IMR-90 (cell line): ENCODE results near the gene AJAP1. TPM values are rescaled to one million over a fixed set of nuclear protein-coding genes. Genes with fewer than 3 reads are reported as not detected.

ENCODE experiments used
- ATAC-seq: fragments of 200-7000 bp; cut with Tn5 transposase; 2 replicates; pipeline ENCODE4 v1.9.1; 2020; ENCODE audit warnings: low read depth, mild to moderate bottlenecking, moderate library complexity
- BruUV-seq: library from RNA; stranded (reverse); fragments of 400-500 nt; replicated peaks from 2 replicates; lab custom pipeline; 2021; lab: Mats Ljungman, UMichigan
- CTCF ChIA-PET: fragments of 300-600 bp; formaldehyde crosslinking; extraction: SDS; loops from one replicate; lab custom pipeline; 2021; ENCODE audit warnings: antibody characterized with exemption; lab: Yijun Ruan, JAX
- POLR2A ChIA-PET: fragments of 300-600 bp; sonication (Branson Sonifier 250); formaldehyde crosslinking; loops from one replicate; lab custom pipeline; 2022; ENCODE audit warnings: antibody characterized with exemption; ENCODE audit not compliant: unreplicated experiment; lab: Charles Lee
- DNase-seq: peaks from one replicate; pipeline ENCODE4 v3.0.0; 2013
- H2AFZ ChIP-seq: replicated peaks from 2 replicates; pipeline ENCODE3; 2013; ENCODE audit warnings: low read length, mild to moderate bottlenecking; ENCODE audit not compliant: poor library complexity
- H2AK5ac ChIP-seq: 2 replicates; pipeline ENCODE4 v1.6.1; 2013; ENCODE audit warnings: low read depth, low read length, inconsistent platforms
- H2AK9ac ChIP-seq: replicated peaks from 2 replicates; pipeline ENCODE3; 2013; ENCODE audit warnings: mild to moderate bottlenecking, low read depth, low read length, moderate library complexity; ENCODE audit not compliant: poor library complexity
- H2BK120ac ChIP-seq: 2 replicates; pipeline ENCODE4 v1.6.1; 2013; ENCODE audit warnings: low read depth, low read length, inconsistent platforms
- H2BK15ac ChIP-seq: 3 replicates; pipeline ENCODE4 v1.6.1; 2013; ENCODE audit warnings: low read depth, low read length, inconsistent platforms
- H2BK20ac ChIP-seq: 2 replicates; pipeline ENCODE4 v1.6.1; 2013; ENCODE audit warnings: low read depth, mild to moderate bottlenecking, inconsistent platforms, low read length, moderate library complexity
- H2BK5ac ChIP-seq: 2 replicates; pipeline ENCODE4 v1.6.1; 2013; ENCODE audit warnings: mild to moderate bottlenecking, low read depth, low read length, inconsistent platforms; ENCODE audit not compliant: poor library complexity, severe bottlenecking
- H3K14ac ChIP-seq: replicated peaks from 2 replicates; pipeline ENCODE4 v1.6.1; 2013; ENCODE audit warnings: low read depth, low read length, inconsistent platforms
- H3K18ac ChIP-seq: 2 replicates; pipeline ENCODE4 v1.6.1; 2013; ENCODE audit warnings: low read depth, low read length, control low read depth
- H3K23ac ChIP-seq: 2 replicates; pipeline ENCODE4 v1.6.1; 2013; ENCODE audit warnings: low read depth, low read length, inconsistent platforms
- H3K27ac ChIP-seq: 2 replicates; pipeline ENCODE4 v1.5.1; 2013; ENCODE audit warnings: mild to moderate bottlenecking, control low read depth, low read length; ENCODE audit not compliant: insufficient read depth
- H3K27me3 ChIP-seq: 2 replicates; pipeline ENCODE4 v1.6.1; 2013; ENCODE audit warnings: low read length; ENCODE audit not compliant: control insufficient read depth, insufficient read depth
- H3K36me3 ChIP-seq: 2 replicates; pipeline ENCODE4 v1.6.1; 2013; ENCODE audit warnings: low read length, mixed read lengths; ENCODE audit not compliant: control insufficient read depth, insufficient read depth
- H3K4ac ChIP-seq: 2 replicates; pipeline ENCODE4 v1.6.1; 2013; ENCODE audit warnings: low read depth, low read length, inconsistent platforms
- H3K4me1 ChIP-seq: 2 replicates; pipeline ENCODE4 v1.6.1; 2013; ENCODE audit warnings: low read length, mixed read lengths; ENCODE audit not compliant: control insufficient read depth, insufficient read depth
- H3K4me2 ChIP-seq: 2 replicates; pipeline ENCODE4 v1.6.1; 2013; ENCODE audit warnings: low read depth, mild to moderate bottlenecking, control low read depth, low read length, moderate library complexity
- H3K4me3 ChIP-seq: 2 replicates; pipeline ENCODE4 v1.5.1; 2013; ENCODE audit warnings: low read depth, mild to moderate bottlenecking, control low read depth, low read length, moderate library complexity; ENCODE audit not compliant: insufficient read depth
- H3K56ac ChIP-seq: 2 replicates; pipeline ENCODE4 v1.6.1; 2013; ENCODE audit warnings: low read length, inconsistent platforms; ENCODE audit not compliant: insufficient read depth; ENCODE audit errors: extremely low read depth
- H3K79me1 ChIP-seq, 2 experiments: 2 replicates each; pipeline ENCODE4 v1.6.1; 2013; ENCODE audit warnings: low read length in 2 of 2, inconsistent platforms in 1 of 2, low read depth in 1 of 2
- H3K9ac ChIP-seq: 2 replicates; pipeline ENCODE4 v1.6.1; 2013; ENCODE audit warnings: low read depth, low read length, control low read depth
- H3K9me1 ChIP-seq: 2 replicates; pipeline ENCODE4 v1.6.1; 2013; ENCODE audit warnings: low read length, inconsistent platforms; ENCODE audit not compliant: insufficient read depth
- H3K9me3 ChIP-seq: 2 replicates; pipeline ENCODE4 v1.6.1; 2013; ENCODE audit warnings: low read length; ENCODE audit not compliant: control insufficient read depth, insufficient read depth
- H4K20me1 ChIP-seq: 2 replicates; pipeline ENCODE4 v1.6.1; 2013; ENCODE audit warnings: low read length, inconsistent platforms; ENCODE audit not compliant: insufficient read depth
- H4K5ac ChIP-seq: 2 replicates; pipeline ENCODE4 v1.6.1; 2013; ENCODE audit warnings: mild to moderate bottlenecking, low read depth, low read length, control low read depth
- H4K8ac ChIP-seq, 2 experiments: 2 replicates each; pipeline ENCODE4 v1.6.1; 2013; ENCODE audit warnings: low read depth in 2 of 2, low read length in 2 of 2, control low read depth in 1 of 2, inconsistent platforms in 1 of 2
- H4K91ac ChIP-seq: 2 replicates; pipeline ENCODE4 v1.6.1; 2013; ENCODE audit warnings: low read depth, low read length, inconsistent platforms; ENCODE audit not compliant: insufficient read depth
- NFE2L2 ChIP-seq: fragments of 150-350 bp; IDR thresholded peaks from 2 replicates; pipeline ENCODE4 v1.6.1; 2016; ENCODE audit warnings: low read depth, mild to moderate bottlenecking, low read length
- POLR2A ChIP-seq: IDR thresholded peaks from 2 replicates; pipeline ENCODE4 v1.6.1; 2012; ENCODE audit warnings: mild to moderate bottlenecking, low read depth, low read length
- RCOR1 ChIP-seq: IDR thresholded peaks from 2 replicates; pipeline ENCODE4 v1.6.1; 2012; ENCODE audit warnings: mild to moderate bottlenecking, low read length, improper control_type of control experiment; ENCODE audit not compliant: insufficient replicate concordance
- WGBS, 2 experiments: methylation state at CpG; one replicate each; pipeline versions ENCODE4 v1.1.5 to v1.1.7; 2013; ENCODE audit warnings: missing lambda C conversion rate in 2 of 2; ENCODE audit not compliant: insufficient read length in 1 of 2; ENCODE audit errors: extremely low coverage in 2 of 2; 5-methylcytosine and 5-hydroxymethylcytosine counted together
- dilution Hi-C: fragments of 300-500 bp; cut with HindIII; formaldehyde crosslinking; loops from one replicate; pipeline ENCODE4 v1.14.3; 2018; ENCODE audit warnings: low sequenced_read_pairs; ENCODE audit not compliant: unreplicated experiment
- in situ Hi-C: fragments of 300-500 bp; cut with MboI; formaldehyde crosslinking; loops from 3 replicates; pipeline ENCODE4 v1.14.3; 2019; ENCODE audit warnings: low sequenced_read_pairs, inconsistent platforms, mixed read lengths
- intact Hi-C: fragments of 100-400 bp; cut with micrococcal nuclease; formaldehyde crosslinking; loops from 2 replicates; pipeline ENCODE4 v1.10.0; 2022
- polyA plus RNA-seq, 3 experiments: library from polyadenylated mRNA; depleted of rRNA; stranded (reverse); fragments of >200 nt; gene quantifications; 2 replicates each; pipeline ENCODE4 v1.2.3, GENCODE V29; 2012; ENCODE audit warnings: low replicate concordance in 1 of 3
- total RNA-seq: library from RNA; depleted of rRNA; stranded (reverse); fragments of >200 nt; gene quantifications from 2 replicates; pipeline ENCODE4 v1.2.3, GENCODE V29; 2012

AJAP1 gene
- total and polyA plus RNA-seq, 2 of the 4 experiments (the other 2 are of a cell fraction) = under 0.01 to 0.02 TPM

DNA sequence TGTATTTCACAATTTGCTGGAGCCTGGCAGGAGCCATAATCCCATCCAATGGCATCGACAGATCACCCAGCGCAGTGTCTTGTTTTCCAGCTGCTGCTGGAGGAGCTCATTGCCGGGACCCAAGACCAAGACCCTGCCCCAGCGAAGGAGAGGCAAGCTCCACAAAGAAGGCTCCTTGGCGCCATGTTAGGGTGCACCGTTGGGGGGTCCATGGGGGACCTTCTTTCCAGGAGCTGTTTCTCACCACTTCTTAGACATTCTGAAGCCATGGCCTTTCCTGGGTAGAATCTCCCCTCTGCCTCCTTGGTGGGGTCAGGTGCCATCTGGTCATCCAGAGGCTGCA, 31.1 kb downstream of the AJAP1 start:
- Histone ChIP-seq H3K4ac (no peak overlapping the region), H3K9me1 (no peaks in the 10 kb centered on the region), H4K20me1 (no peaks in the 10 kb centered on the region), H3K18ac (no peak overlapping the region), H2BK15ac (no peak overlapping the region), H2BK120ac (no peak overlapping the region), H3K79me1 (no peaks in the 10 kb centered on the region), H3K27me3 (no peaks in the 10 kb centered on the region), H3K14ac (no peak overlapping the region), H2AK5ac (no peak overlapping the region), H3K36me3 (no peaks in the 10 kb centered on the region), H3K9me3 (peaks cover 59% of the 10 kb centered on the region), H2AFZ (no peak overlapping the region), H3K23ac (no peak overlapping the region), H2BK5ac (no peak overlapping the region), H3K56ac (no peak overlapping the region), H3K9ac (no peak overlapping the region), H4K8ac (no peak overlapping the region), H3K4me1 (no peaks in the 10 kb centered on the region), H4K5ac (no peak overlapping the region), H2AK9ac (no peak overlapping the region), H4K91ac (no peak overlapping the region), H3K27ac (no peak overlapping the region), H3K4me2 (no peak overlapping the region), H3K4me3 (no peak overlapping the region), H2BK20ac (no peak overlapping the region)
- ChIA-PET POLR2A (no interaction called here), CTCF (no interaction called here)
- 51% methylated on average over 3 of the region's 6 CpGs; no CpG with 5 or more reads in 1 of the 2 experiments for WGBS, 2 experiments
- no peak for ATAC-seq
- intact Hi-C loops (no loop called here), in situ Hi-C loops (no loop called here), dilution Hi-C loops (no loop called here)
- BruUV-seq = no TSS peak
- no peak for TF ChIP-seq NFE2L2
- TF ChIP-seq POLR2A = no peak
- no peak for TF ChIP-seq RCOR1
- no peak for DNase-seq
